BJ (cell line): ENCODE measurements around the gene GPBP1. TPM values are rescaled to one million over a fixed set of nuclear protein-coding genes. Genes with fewer than 3 reads are reported as not detected.

ENCODE experiments used
- CTCF ChIA-PET: fragments of 350-600 bp; formaldehyde crosslinking; extraction: SDS; loops from one replicate; lab custom pipeline; 2021; ENCODE audit warnings: antibody characterized with exemption, inconsistent platforms; lab: Yijun Ruan, JAX
- POLR2A ChIA-PET: fragments of 300-600 bp; sonication (Branson Sonifier 250); formaldehyde crosslinking; extraction: SDS; loops from one replicate; lab custom pipeline; 2021; ENCODE audit warnings: antibody characterized with exemption; lab: Charles Lee
- DNase-seq: peaks from one replicate; pipeline ENCODE4 v3.0.0-alpha.2; 2011; ENCODE audit warnings: low read depth
- H3K27me3 ChIP-seq: 2 replicates; pipeline ENCODE4 v1.6.0; 2011; ENCODE audit warnings: low read length; ENCODE audit not compliant: control insufficient read depth, insufficient read depth
- H3K36me3 ChIP-seq: 2 replicates; pipeline ENCODE4 v1.5.1; 2011; ENCODE audit warnings: low read length; ENCODE audit not compliant: control insufficient read depth, insufficient read depth
- H3K4me3 ChIP-seq: 2 replicates; pipeline ENCODE4 v1.5.1; 2011; ENCODE audit warnings: low read depth, mild to moderate bottlenecking, control low read depth, low read length
- CTCF ChIP-seq: IDR thresholded peaks from 2 replicates; pipeline ENCODE4 v1.5.1; 2011; ENCODE audit warnings: low read depth, mild to moderate bottlenecking, control low read depth, inconsistent platforms, low read length, moderate library complexity; ENCODE audit not compliant: insufficient read depth
- polyA minus RNA-seq: library from RNA; depleted of rRNA, polyadenylated mRNA; stranded (reverse); fragments of >200 nt; gene quantifications from 2 replicates; pipeline ENCODE4 v1.2.3, GENCODE V29; 2011; rRNA and poly(A)+ RNA removed
- polyA plus RNA-seq: library from polyadenylated mRNA; depleted of rRNA; stranded (reverse); fragments of >200 nt; gene quantifications from 2 replicates; pipeline ENCODE4 v1.2.3, GENCODE V29; 2011; rRNA removed

GPBP1 gene
- polyA plus RNA-seq, result 13.1 and 34.0 TPM in 2 replicates
- 9.9 and 10.6 TPM in 2 replicates for polyA minus RNA-seq

- TF ChIP-seq CTCF, result 0 out of 2 replicates have a peak, but pooled peaks have one; percentile 6
- no peaks in the 10 kb centered on the region for H3K36me3 ChIP-seq
- no peaks in the 10 kb centered on the region for H3K27me3 ChIP-seq
- ChIA-PET CTCF (interaction anchor here (1.0 to 1.1 kb wide), 2 partner anchors 37 to 258 kb away, joined by 3 to 4 read pairs; no protein-coding TSS in a partner anchor), POLR2A (interaction anchor here (0.6 kb wide), 4 partner anchors 46 to 930 kb away, joined by 5 to 12 read pairs (median 8); no protein-coding TSS in a partner anchor)
- peak; percentile 95 for DNase-seq
- peak within 1 kb of the TSS; percentile 98 for H3K4me3 ChIP-seq
Observed at GRCh38 chr5:57173319-57174127, at the start of gene GPBP1. GPBP1 (plus strand) TSS chr5:57174059; CDS start chr5:57214131, 40,072 bp downstream.

- Histone ChIP-seq H3K27me3 (no peaks in the 10 kb centered on the region), H3K4me3 (no peak overlapping the region), H3K36me3 (no peaks in the 10 kb centered on the region)
- POLR2A ChIA-PET, result no interaction called here
- CTCF ChIA-PET, result interaction anchor here (1.0 kb wide), 1 partner anchor 10 kb away, joined by 4 read pairs; no protein-coding TSS in a partner anchor
- no peak for TF ChIP-seq CTCF
- DNase-seq, result no peak
Observed at GRCh38 chr5:57128325-57128724, 45.5 kb upstream of the GPBP1 start.

GRCh38 chr5:57133574-57133973 lies 40.3 kb upstream of the GPBP1 start:
- ChIA-PET CTCF (no interaction called here), POLR2A (no interaction called here)
- no peak for DNase-seq
- Histone ChIP-seq H3K36me3 (no peaks in the 10 kb centered on the region), H3K27me3 (no peaks in the 10 kb centered on the region), H3K4me3 (no peak overlapping the region)
- no peak for TF ChIP-seq CTCF

GRCh38 chr5:57137401-57137800 lies 36.5 kb upstream of the GPBP1 start:
- DNase-seq, result no peak
- no peaks in the 10 kb centered on the region for H3K27me3 ChIP-seq
- no peak for TF ChIP-seq CTCF
- no peaks in the 10 kb centered on the region for H3K36me3 ChIP-seq
- POLR2A ChIA-PET, result no interaction called here
- CTCF ChIA-PET, result interaction anchor here (0.8 to 3.7 kb wide), 9 partner anchors 9 to 867 kb away, joined by 3 to 37 read pairs (median 5); no protein-coding TSS in a partner anchor
- no peak overlapping the region for H3K4me3 ChIP-seq

GRCh38 chr5:57152316-57152715 lies 21.5 kb upstream of the GPBP1 start:
- ChIA-PET CTCF (interaction anchor here (1.0 kb wide), 1 partner anchor 17 kb away, joined by 3 read pairs; no protein-coding TSS in a partner anchor), POLR2A (no interaction called here)
- Histone ChIP-seq H3K36me3 (no peaks in the 10 kb centered on the region), H3K4me3 (no peak overlapping the region), H3K27me3 (no peaks in the 10 kb centered on the region)
- TF ChIP-seq CTCF, result no peak
- DNase-seq, result no peak
